Common myeloid progenitor, CD34-positive (primary cell): Measurements from ENCODE around the gene CHD6.
A peak's percentile ranks its signal among the peaks of the same experiment; 100 is the strongest.

Source experiments
- CTCF ChIA-PET: fragments of 350-600 bp; sonication (Branson Sonifier 250); formaldehyde crosslinking; loops from one replicate; lab custom pipeline; 2021; ENCODE audit warnings: antibody characterized with exemption; lab: Charles Lee
- POLR2A ChIA-PET: fragments of 350-600 bp; sonication (Branson Sonifier 250); formaldehyde crosslinking; loops from one replicate; lab custom pipeline; 2021; ENCODE audit warnings: antibody characterized with exemption; lab: Charles Lee
- DNase-seq, 3 donors: peaks; one replicate each; pipeline versions ENCODE4 v3.0.0 to v3.0.0-alpha.2; 2013
- H3K27ac ChIP-seq, 2 experiments: 1 replicate in 1 of 2; 2 replicates in 1 of 2; pipeline ENCODE4 v1.7.0; 2013; ENCODE audit warnings: inconsistent platforms in 2 of 2, low read length in 2 of 2, mild to moderate bottlenecking in 2 of 2, low read depth in 1 of 2, moderate library complexity in 1 of 2; ENCODE audit not compliant: severe bottlenecking in 2 of 2, insufficient read depth in 1 of 2, poor library complexity in 1 of 2
- H3K27me3 ChIP-seq, 5 experiments: replicated peaks in 2 of 5; 1 replicate in 3 of 5; 2 replicates in 2 of 5; pipeline versions ENCODE4 v1.6.1 to v1.7.0; 2013; ENCODE audit warnings: low read length in 4 of 5, mild to moderate bottlenecking in 2 of 5, moderate library complexity in 2 of 5, inconsistent platforms in 1 of 5; ENCODE audit not compliant: insufficient read depth in 5 of 5, control insufficient read depth in 4 of 5
- H3K36me3 ChIP-seq, 4 experiments: 1 replicate in 2 of 4; 2 replicates in 2 of 4; pipeline versions ENCODE4 v1.6.1 to v1.7.0; 2013; ENCODE audit warnings: low read length in 3 of 4, control low read depth in 1 of 4, mild to moderate bottlenecking in 1 of 4; ENCODE audit not compliant: control insufficient read depth in 4 of 4, insufficient read depth in 4 of 4
- H3K4me1 ChIP-seq, 4 experiments: 1 replicate in 3 of 4; 2 replicates in 1 of 4; pipeline versions ENCODE4 v1.6.1 to v1.7.1; 2013; ENCODE audit warnings: low read length in 3 of 4, mild to moderate bottlenecking in 3 of 4, control low read depth in 1 of 4, inconsistent platforms in 1 of 4, moderate library complexity in 1 of 4; ENCODE audit not compliant: control insufficient read depth in 4 of 4, insufficient read depth in 4 of 4; ENCODE audit errors: control extremely low read depth in 1 of 4
- H3K4me3 ChIP-seq, 7 experiments: 1 replicate in 4 of 7; 2 replicates in 3 of 7; pipeline versions ENCODE4 v1.5.1 to v1.7.0; 2013; ENCODE audit warnings: mild to moderate bottlenecking in 7 of 7, low read length in 6 of 7, moderate library complexity in 6 of 7, inconsistent platforms in 2 of 7, low read depth in 2 of 7, control low read depth in 1 of 7; ENCODE audit not compliant: insufficient read depth in 4 of 7, control insufficient read depth in 1 of 7; ENCODE audit errors: extremely low read depth in 1 of 7
- H3K9me3 ChIP-seq, 5 experiments: 1 replicate in 4 of 5; 2 replicates in 1 of 5; pipeline versions ENCODE4 v1.6.1 to v1.7.1; 2013; ENCODE audit warnings: low read length in 4 of 5, mild to moderate bottlenecking in 2 of 5, inconsistent platforms in 1 of 5, low read depth in 1 of 5, moderate library complexity in 1 of 5; ENCODE audit not compliant: control insufficient read depth in 4 of 5, insufficient read depth in 2 of 5; ENCODE audit errors: control extremely low read depth in 1 of 5
- WGBS: methylation state at CpG from one replicate; pipeline ENCODE4 v1.1.5; 2013; ENCODE audit not compliant: insufficient coverage; 5-methylcytosine and 5-hydroxymethylcytosine counted together

Gene CHD6

GRCh38 chr20:41452226-41452625, 166.0 kb downstream of the CHD6 start:
- Histone ChIP-seq H3K9me3 (no peaks in the 10 kb centered on the region), H3K4me3 (no peak overlapping the region), H3K27ac (no peak overlapping the region), H3K4me1 (no peaks in the 10 kb centered on the region), H3K36me3 (peaks cover 38 to 92% (median 65%) of the 10 kb centered on the region in 4 experiments), H3K27me3 (no peaks in the 10 kb centered on the region)
- ChIA-PET POLR2A (no interaction called here), CTCF (no interaction called here)
- no peak for DNase-seq
- WGBS: 98% methylated on average over 6 of the region's 6 CpGs

GRCh38 chr20:41447006-41447405, 171.2 kb downstream of the CHD6 start:
- 86% methylated on average over 1 of the region's 2 CpGs for WGBS
- no peak overlapping the region for H3K27ac ChIP-seq
- H3K9me3 ChIP-seq: no peaks in the 10 kb centered on the region
- H3K36me3 ChIP-seq: peaks cover 23 to 92% (median 51%) of the 10 kb centered on the region in 4 experiments
- DNase-seq: no peak
- H3K4me3 ChIP-seq: no peak overlapping the region
- ChIA-PET CTCF (no interaction called here), POLR2A (no interaction called here)
- no peaks in the 10 kb centered on the region for H3K27me3 ChIP-seq
- H3K4me1 ChIP-seq: peaks cover 0 to 9% (median 3%) of the 10 kb centered on the region in 4 experiments

DNA sequence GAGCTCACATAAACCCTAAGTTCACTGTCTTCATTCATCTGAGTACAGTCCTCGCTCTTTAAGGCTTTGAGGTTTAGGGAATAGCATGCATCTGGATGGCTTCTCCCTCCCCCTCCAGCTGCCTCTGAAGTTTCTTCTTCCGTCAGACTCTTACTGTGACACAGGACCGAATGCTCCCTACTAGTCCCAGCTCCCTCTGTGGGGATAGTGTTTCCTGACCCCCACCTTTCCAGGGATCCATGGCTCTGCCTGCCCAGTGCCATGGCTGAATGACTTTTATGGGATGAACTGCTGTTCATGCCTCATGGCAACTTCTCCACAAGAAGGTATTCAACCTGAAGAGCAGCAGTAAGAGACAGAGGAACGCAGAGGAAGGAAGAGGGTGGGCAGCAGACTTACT, 171.7 kb downstream of the CHD6 start:
- Histone ChIP-seq H3K36me3 (peaks cover 18 to 91% (median 53%) of the 10 kb centered on the region in 4 experiments), H3K4me3 (no peak overlapping the region), H3K4me1 (peaks cover 0 to 9% (median 3%) of the 10 kb centered on the region in 4 experiments), H3K27ac (no peak overlapping the region), H3K27me3 (no peaks in the 10 kb centered on the region), H3K9me3 (no peaks in the 10 kb centered on the region)
- ChIA-PET CTCF (no interaction called here), POLR2A (no interaction called here)
- DNase-seq: no peak
- 100% methylated on average over 3 of the region's 4 CpGs for WGBS

DNA sequence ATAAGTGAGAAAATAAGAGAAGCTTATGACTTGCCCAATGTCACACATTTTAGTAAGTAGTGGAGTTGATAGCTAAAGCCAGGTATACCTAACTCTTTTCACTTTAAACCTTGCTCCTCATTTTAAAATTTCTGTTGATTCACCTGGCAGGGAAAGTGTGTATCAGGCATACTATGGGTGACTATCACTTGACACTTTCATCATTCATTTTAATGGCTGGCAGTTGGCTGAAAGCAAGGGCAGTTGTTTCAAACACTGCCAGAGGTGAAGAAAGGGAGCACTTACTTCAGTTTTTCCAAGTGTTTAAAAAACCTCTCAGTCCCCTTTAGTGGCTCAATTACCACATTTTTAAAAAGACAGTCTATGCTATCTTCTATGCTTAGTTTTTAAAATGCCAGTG, 173.4 kb downstream of the CHD6 start:
- Histone ChIP-seq H3K4me1 (peaks cover 0 to 9% (median 3%) of the 10 kb centered on the region in 4 experiments), H3K36me3 (peaks cover 21 to 91% (median 59%) of the 10 kb centered on the region in 4 experiments), H3K27me3 (no peaks in the 10 kb centered on the region), H3K9me3 (no peaks in the 10 kb centered on the region), H3K4me3 (no peak overlapping the region), H3K27ac (no peak overlapping the region)
- POLR2A ChIA-PET: no interaction called here
- no peak for DNase-seq
- CTCF ChIA-PET: interaction anchor here (0.6 to 1.2 kb wide), 2 partner anchors 20 to 44 kb away, joined by 3 read pairs; no protein-coding TSS in a partner anchor

GRCh38 chr20:41443691-41444090, 174.5 kb downstream of the CHD6 start:
- Histone ChIP-seq H3K4me3 (no peak overlapping the region), H3K27me3 (no peaks in the 10 kb centered on the region), H3K4me1 (peaks cover 0 to 9% (median 3%) of the 10 kb centered on the region in 4 experiments), H3K9me3 (no peaks in the 10 kb centered on the region), H3K36me3 (peaks cover 26 to 91% (median 61%) of the 10 kb centered on the region in 4 experiments), H3K27ac (no peak overlapping the region)
- peak in 2 of 3 donors; percentile 60 to 62 for DNase-seq
- CTCF ChIA-PET: no interaction called here
- POLR2A ChIA-PET: no interaction called here

DNA sequence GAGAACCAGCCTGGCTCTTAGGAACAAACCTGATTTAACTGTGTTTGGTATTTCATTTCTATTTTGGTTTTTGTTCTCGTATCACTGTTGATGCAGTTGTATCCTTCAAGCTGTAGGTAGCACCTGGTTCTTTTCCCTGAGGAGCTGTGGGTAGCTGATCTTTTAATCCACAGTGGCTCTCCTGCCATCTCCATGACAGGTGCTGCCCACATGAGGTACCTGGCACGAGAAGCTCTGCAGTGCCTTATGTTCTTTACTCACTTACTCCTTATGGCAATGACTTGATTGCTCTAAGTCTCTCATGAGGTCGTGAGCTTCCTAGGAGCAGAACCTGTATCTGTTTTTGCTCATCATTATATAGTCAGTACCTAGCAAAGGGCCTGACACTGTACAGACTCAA, 177.3 kb downstream of the CHD6 start:
- H3K4me3 ChIP-seq: no peak overlapping the region
- ChIA-PET CTCF (interaction anchor here (2.1 kb wide), 1 partner anchor 9 kb away, joined by 5 read pairs; no protein-coding TSS in a partner anchor), POLR2A (no interaction called here)
- H3K9me3 ChIP-seq: no peaks in the 10 kb centered on the region
- H3K27ac ChIP-seq: no peak overlapping the region
- 100% methylated on average over 2 of the region's 3 CpGs for WGBS
- no peak for DNase-seq
- no peaks in the 10 kb centered on the region for H3K27me3 ChIP-seq
- peaks cover 0 to 21% (median 3%) of the 10 kb centered on the region in 4 experiments for H3K4me1 ChIP-seq
- H3K36me3 ChIP-seq: peaks cover 33 to 91% (median 50%) of the 10 kb centered on the region in 4 experiments

DNA sequence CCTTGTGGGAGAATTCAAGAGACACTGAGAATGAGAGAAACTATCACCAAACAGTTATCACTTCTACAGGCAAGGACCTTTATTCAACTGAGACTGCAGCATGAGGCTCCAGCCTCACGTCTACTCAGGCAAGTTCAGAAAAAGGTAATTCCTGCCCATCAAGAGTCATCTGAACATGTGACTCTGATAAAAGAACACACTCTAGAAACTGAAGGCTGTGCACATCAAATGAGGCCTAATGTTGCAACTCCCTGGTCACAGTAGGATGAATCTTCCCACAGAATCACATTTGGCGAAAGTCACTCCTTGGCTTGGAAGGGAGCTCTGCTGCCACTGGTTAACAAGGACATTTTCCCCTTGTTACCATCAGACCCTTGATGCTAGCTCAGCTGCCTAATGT, 180.3 kb downstream of the CHD6 start:
- no peaks in the 10 kb centered on the region for H3K27me3 ChIP-seq
- H3K27ac ChIP-seq: no peak overlapping the region
- H3K36me3 ChIP-seq: peaks cover 27 to 88% (median 41%) of the 10 kb centered on the region in 4 experiments
- no peak for DNase-seq
- H3K4me3 ChIP-seq: no peak overlapping the region
- POLR2A ChIA-PET: no interaction called here
- peaks cover 0 to 4% (median 0%) of the 10 kb centered on the region in 5 experiments for H3K9me3 ChIP-seq
- CTCF ChIA-PET: interaction anchor here (0.9 kb wide), 1 partner anchor 9 kb away, joined by 3 read pairs; no protein-coding TSS in a partner anchor
- 63% methylated on average over 1 of the region's 2 CpGs for WGBS
- H3K4me1 ChIP-seq: peaks cover 0 to 12% (median 0%) of the 10 kb centered on the region in 4 experiments
